Adrenal gland (tissue), 12 donors: ENCODE results near the gene MDGA2. TPM values are rescaled to one million over a fixed set of nuclear protein-coding genes. Genes with fewer than 3 reads are reported as not detected.

ENCODE experiments used
- DNase-seq, 7 donors: peaks; one replicate each; pipeline ENCODE4 v3.0.0-alpha.2; 2019 to 2020
- H3K27ac ChIP-seq, 5 donors: fragments of 200-600 bp; sonication (generic) in 4 of 5; 1 replicate in 3 of 5; 2 replicates in 2 of 5; pipeline versions ENCODE4 v1.5.1 to v1.8.0; 2016 to 2020; ENCODE audit warnings: mild to moderate bottlenecking in 1 of 5
- H3K27me3 ChIP-seq: fragments of 200-600 bp; 2 replicates; pipeline ENCODE4 v1.8.0; 2021
- H3K36me3 ChIP-seq, 2 donors: fragments of 200-600 bp; replicated peaks in 1 of 2; 1 replicate in 1 of 2; 2 replicates in 1 of 2; pipeline versions ENCODE4 v1.5.1 to v1.8.0; 2018 to 2022
- H3K4me1 ChIP-seq, 2 donors: fragments of 200-600 bp; replicated peaks in 1 of 2; 1 replicate in 1 of 2; 2 replicates in 1 of 2; pipeline versions ENCODE4 v1.5.1 to v1.8.0; 2018 to 2021
- H3K4me3 ChIP-seq, 4 donors: fragments of 200-600 bp; sonication (generic) in 3 of 4; one replicate each; pipeline ENCODE4 v1.5.1; 2016 to 2018
- H3K9me3 ChIP-seq, 3 donors: fragments of 200-600 bp; sonication (generic) in 1 of 3; replicated peaks in 1 of 3; 1 replicate in 2 of 3; 2 replicates in 1 of 3; pipeline versions ENCODE4 v1.5.1 to v1.8.0; 2016 to 2021
- CTCF ChIP-seq, 6 experiments: fragments of 450-650 bp in 4 of 6; fragments of 200-600 bp in 2 of 6; sonication (generic) in 1 of 6; IDR thresholded peaks; 1 replicate in 5 of 6; 2 replicates in 1 of 6; pipeline versions ENCODE4 v1.5.1 to v1.8.0; 2016 to 2021; ENCODE audit warnings: antibody characterized with exemption in 6 of 6, mild to moderate bottlenecking in 2 of 6, moderate library complexity in 1 of 6
- POLR2A ChIP-seq, 2 donors: fragments of 450-650 bp; IDR thresholded peaks; one replicate each; pipeline ENCODE4 v1.6.1; 2017; ENCODE audit warnings: antibody characterized with exemption in 2 of 2, mild to moderate bottlenecking in 2 of 2, moderate library complexity in 1 of 2
- whole genome bisulfite sequencing, 4 donors: extraction: QIAGEN DNeasy Blood & Tissue Kit in 2 of 4; methylation state at CpG; one replicate each; pipeline versions ENCODE4 v1.1.5 to v1.1.7; 2013 to 2017; 5-methylcytosine and 5-hydroxymethylcytosine counted together
- intact Hi-C, 2 donors: fragments of 100-400 bp; cut with DNase I; formaldehyde crosslinking; loops; one replicate each; pipeline versions ENCODE4 v1.14.1 to v1.15.0; 2022 to 2023
- polyA plus RNA-seq, 3 donors: library from polyadenylated mRNA; stranded (reverse); fragments of 200-250 nt in 2 of 3; fragments of 350-450 nt in 1 of 3; fragmentation: Illumina TruSeq in 1 of 3; extraction: RNeasy Lipid Tissue Mini Kit (QIAGEN cat#74804) in 1 of 3; gene quantifications; one replicate each; pipeline ENCODE4 v1.2.3, GENCODE V29; 2013 to 2014
- total RNA-seq, 9 donors: library from RNA; depleted of rRNA in 4 of 9; stranded (reverse); fragments of >200 nt in 4 of 9; fragments of 120-200 nt in 1 of 9; fragmentation: NEBNext Ultra II Directional in 1 of 9; extraction: Animal tissue kit (Norgen Biotek cat#: 25700) in 1 of 9; gene quantifications; one replicate each; pipeline versions ENCODE4 v1.1.0 to v1.2.4, GENCODE V29; 2013 to 2023
- donor health status: healthy with polysubstance abuse.
- donor health status: Bipolar disorder and iron deficiency.
- donor health status: DM: yes; HTN: yes; CAD: no.
- donor health status: DM: no; HTN: no; CAD: no.
- donor health status: DM: no; HTN: no; CAD: no.
- donor health status: DM: yes; HTN: yes; CAD: no.

MDGA2 gene
- total and polyA plus RNA-seq, 12 donors = 0.08 to 3.5 (median 0.34) TPM; not detected in 5

GRCh38 chr14:47235619-47236018, 439.8 kb downstream of the MDGA2 start:
- Histone ChIP-seq H3K27me3 (no peaks in the 10 kb centered on the region), H3K27ac (no peak overlapping the region), H3K4me1 (no peaks in the 10 kb centered on the region), H3K9me3 (no peaks in the 10 kb centered on the region), H3K36me3 (no peaks in the 10 kb centered on the region), H3K4me3 (no peak overlapping the region)
- intact Hi-C loops = no loop called here
- 65 to 75% (median 69%) methylated on average over 3 of the region's 3 CpGs for WGBS, 4 donors
- TF ChIP-seq CTCF (IDR thresholded peaks at IDR 0.05) = no peak
- no peak for TF ChIP-seq POLR2A (IDR thresholded peaks at IDR 0.05)
- no peak for DNase-seq

DNA sequence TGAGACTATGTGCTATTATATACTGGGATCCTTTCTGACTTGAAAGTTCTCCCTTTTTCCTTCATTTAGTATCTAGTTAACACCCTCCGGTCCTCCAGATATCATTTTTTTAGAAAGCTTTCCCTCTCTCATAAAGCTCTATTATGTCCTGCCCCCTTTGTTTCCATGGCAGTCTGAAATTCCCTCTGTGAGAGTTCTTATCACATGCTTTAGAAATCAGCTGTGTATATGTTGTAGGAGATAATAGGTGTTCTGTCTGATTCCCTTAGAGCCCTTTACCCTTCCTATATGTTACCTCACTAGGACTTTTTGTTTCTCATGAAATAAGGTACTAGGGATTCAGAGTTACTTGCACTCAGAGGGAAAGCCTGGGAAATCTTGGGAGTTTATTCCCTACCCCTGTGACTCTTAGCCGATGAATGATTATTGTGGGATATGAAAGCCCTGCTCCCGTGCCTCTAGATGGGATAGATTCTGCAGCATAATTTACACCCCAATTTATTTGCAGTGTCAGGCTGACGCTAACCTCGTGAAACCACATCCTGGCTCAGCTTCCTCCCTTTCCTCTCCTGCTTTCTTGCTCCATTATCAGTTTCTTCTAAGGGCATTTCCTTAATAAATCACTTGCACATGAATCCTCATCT, 448.4 kb downstream of the MDGA2 start:
- no peak overlapping the region for H3K4me3 ChIP-seq
- intact Hi-C loops = no loop called here
- TF ChIP-seq CTCF (IDR thresholded peaks at IDR 0.05) = no peak
- no peak for TF ChIP-seq POLR2A (IDR thresholded peaks at IDR 0.05)
- no peak for DNase-seq
- no peaks in the 10 kb centered on the region for H3K4me1 ChIP-seq
- H3K27me3 ChIP-seq = no peaks in the 10 kb centered on the region
- H3K36me3 ChIP-seq = no peaks in the 10 kb centered on the region
- no peaks in the 10 kb centered on the region for H3K9me3 ChIP-seq
- WGBS, 4 donors = 35 to 49% (median 44%) methylated on average over 5 of the region's 5 CpGs
- no peak overlapping the region for H3K27ac ChIP-seq

- TF ChIP-seq CTCF (IDR thresholded peaks at IDR 0.05) (no peak), POLR2A (IDR thresholded peaks at IDR 0.05) (no peak)
- intact Hi-C loops = no loop called here
- no peaks in the 10 kb centered on the region for H3K9me3 ChIP-seq
- WGBS, 4 donors = 78 to 83% (median 81%) methylated on average over 4 of the region's 4 CpGs
- DNase-seq = no peak
- H3K4me3 ChIP-seq = no peak overlapping the region
- no peaks in the 10 kb centered on the region for H3K4me1 ChIP-seq
- H3K27ac ChIP-seq = no peak overlapping the region
- H3K36me3 ChIP-seq = no peaks in the 10 kb centered on the region
- no peaks in the 10 kb centered on the region for H3K27me3 ChIP-seq
Measured at GRCh38 chr14:47223656-47224055, 451.7 kb downstream of the MDGA2 start.

GRCh38 chr14:47220096-47220495, 455.3 kb downstream of the MDGA2 start:
- H3K9me3 ChIP-seq = no peaks in the 10 kb centered on the region
- TF ChIP-seq CTCF (IDR thresholded peaks at IDR 0.05) = no peak
- DNase-seq = no peak
- H3K27me3 ChIP-seq = no peaks in the 10 kb centered on the region
- no peaks in the 10 kb centered on the region for H3K4me1 ChIP-seq
- intact Hi-C loops = no loop called here
- no peak overlapping the region for H3K27ac ChIP-seq
- 68 to 87% (median 80%) methylated on average over 2 of the region's 2 CpGs for WGBS, 4 donors
- H3K4me3 ChIP-seq = no peak overlapping the region
- no peaks in the 10 kb centered on the region for H3K36me3 ChIP-seq
